Activated naive CD8-positive, alpha-beta T cell (primary cell): ENCODE data around the gene CCDC107.
A peak's percentile ranks its signal among the peaks of the same experiment; 100 is the strongest.
"Not testable (repeated sequence)": the region's sequence is repeated elsewhere in the genome, so short reads cannot be mapped to it uniquely, and the experiment has no call there.

Source experiments
- H3K27ac Mint-ChIP-seq: one replicate; pipeline ENCODE4 v1.8.0; 2021; ENCODE audit warnings: mixed read lengths
- H3K27me3 Mint-ChIP-seq: one replicate; pipeline ENCODE4 v1.8.0; 2021; ENCODE audit warnings: mixed read lengths
- H3K36me3 Mint-ChIP-seq: one replicate; pipeline ENCODE4 v1.8.0; 2021; ENCODE audit warnings: mixed read lengths
- H3K4me1 Mint-ChIP-seq: one replicate; pipeline ENCODE4 v1.8.0; 2021; ENCODE audit warnings: low read depth, mixed read lengths
- H3K4me3 Mint-ChIP-seq: one replicate; pipeline ENCODE4 v1.8.0; 2021; ENCODE audit warnings: mild to moderate bottlenecking, mixed read lengths
- H3K9me3 Mint-ChIP-seq: one replicate; pipeline ENCODE4 v1.8.0; 2021; ENCODE audit warnings: low read depth, mixed read lengths

CCDC107 gene

GRCh38 chr9:35628389-35628991 is 29.6 kb upstream of the CCDC107 start:
- H3K27ac Mint-ChIP-seq = no peak overlapping the region
- no peak overlapping the region for H3K4me3 Mint-ChIP-seq
- peaks cover 6% of the 10 kb centered on the region for H3K4me1 Mint-ChIP-seq
- no peaks in the 10 kb centered on the region for H3K27me3 Mint-ChIP-seq
- H3K9me3 Mint-ChIP-seq = no peaks in the 10 kb centered on the region
- H3K36me3 Mint-ChIP-seq = no peaks in the 10 kb centered on the region

GRCh38 chr9:35629597-35629996 is 28.5 kb upstream of the CCDC107 start:
- no peaks in the 10 kb centered on the region for H3K9me3 Mint-ChIP-seq
- H3K4me1 Mint-ChIP-seq = peaks cover 6% of the 10 kb centered on the region
- H3K4me3 Mint-ChIP-seq = no peak overlapping the region
- H3K27me3 Mint-ChIP-seq = no peaks in the 10 kb centered on the region
- peaks cover under 1% of the 10 kb centered on the region for H3K36me3 Mint-ChIP-seq
- H3K27ac Mint-ChIP-seq = no peak overlapping the region

GRCh38 chr9:35635730-35636129 is 22.4 kb upstream of the CCDC107 start:
- Mint-ChIP-seq H3K27ac (peak overlapping the region; percentile 54), H3K27me3 (no peaks in the 10 kb centered on the region), H3K9me3 (no peaks in the 10 kb centered on the region), H3K4me1 (peaks cover 48% of the 10 kb centered on the region), H3K4me3 (no peak overlapping the region), H3K36me3 (peaks cover 7% of the 10 kb centered on the region)

DNA sequence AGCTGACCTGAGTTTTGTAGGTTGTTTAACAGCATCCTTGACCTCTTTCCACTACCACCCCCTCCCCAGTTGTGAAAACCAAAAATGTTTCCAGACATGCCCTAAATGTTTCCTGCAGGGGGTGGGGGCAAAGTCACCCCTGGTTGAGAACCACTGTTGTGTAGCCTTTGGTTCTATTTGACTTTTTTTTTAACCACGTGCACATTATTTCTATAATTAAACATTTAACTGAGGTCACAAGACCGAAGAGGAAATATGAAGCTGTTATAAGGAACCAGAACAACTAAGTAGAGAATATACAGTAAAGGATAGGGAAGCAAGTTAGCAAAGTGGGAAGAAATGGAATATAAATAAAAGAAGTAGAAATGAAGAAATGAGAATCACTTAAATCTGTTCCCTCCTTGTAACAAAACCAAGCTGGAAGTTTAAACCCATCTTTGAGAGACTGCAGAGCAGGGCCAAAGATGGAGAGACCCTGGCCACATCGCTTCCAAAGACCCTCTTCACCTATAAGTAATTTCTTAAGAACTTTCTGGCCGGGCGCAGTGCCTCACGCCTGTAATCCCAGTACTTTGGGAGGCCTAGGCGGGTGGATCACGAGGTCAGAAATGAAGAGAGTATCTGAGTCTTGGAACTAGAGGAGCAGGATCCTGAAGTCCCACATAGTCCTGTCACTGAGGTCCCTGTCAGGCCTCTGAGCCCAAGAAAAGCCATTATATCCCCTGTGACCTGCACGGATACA is 21.8 kb upstream of the CCDC107 start:
- peaks cover 7% of the 10 kb centered on the region for H3K36me3 Mint-ChIP-seq
- peak overlapping the region; percentile 43 for H3K27ac Mint-ChIP-seq
- no peaks in the 10 kb centered on the region for H3K9me3 Mint-ChIP-seq
- peaks cover 48% of the 10 kb centered on the region for H3K4me1 Mint-ChIP-seq
- no peaks in the 10 kb centered on the region for H3K27me3 Mint-ChIP-seq
- H3K4me3 Mint-ChIP-seq = no peak overlapping the region

- not testable (repeated sequence) for H3K36me3 Mint-ChIP-seq, H3K27ac Mint-ChIP-seq, H3K4me3 Mint-ChIP-seq, H3K9me3 Mint-ChIP-seq, H3K27me3 Mint-ChIP-seq
- peaks cover 53% of the 10 kb centered on the region for H3K4me1 Mint-ChIP-seq
These were observed 21.2 kb upstream of the CCDC107 start for GRCh38 chr9:35636877-35637246.

- peaks cover 54% of the 10 kb centered on the region for H3K4me1 Mint-ChIP-seq
- not testable (repeated sequence) for H3K9me3 Mint-ChIP-seq, H3K27me3 Mint-ChIP-seq, H3K4me3 Mint-ChIP-seq, H3K36me3 Mint-ChIP-seq
- H3K27ac Mint-ChIP-seq = peak overlapping the region; percentile 86
These were observed 20.6 kb upstream of the CCDC107 start for GRCh38 chr9:35637427-35637955.

GRCh38 chr9:35638751-35639150 is 19.3 kb upstream of the CCDC107 start:
- H3K27me3 Mint-ChIP-seq, H3K36me3 Mint-ChIP-seq, H3K9me3 Mint-ChIP-seq: not testable (repeated sequence)
- Mint-ChIP-seq H3K27ac (peak overlapping the region; percentile 88), H3K4me1 (peaks cover 58% of the 10 kb centered on the region), H3K4me3 (peak overlapping the region; percentile 23)

GRCh38 chr9:35639225-35639624 is 18.9 kb upstream of the CCDC107 start:
- peak overlapping the region; percentile 59 for H3K4me3 Mint-ChIP-seq
- H3K27me3 Mint-ChIP-seq, H3K9me3 Mint-ChIP-seq, H3K36me3 Mint-ChIP-seq: not testable (repeated sequence)
- peaks cover 58% of the 10 kb centered on the region for H3K4me1 Mint-ChIP-seq
- peak overlapping the region; percentile 88 for H3K27ac Mint-ChIP-seq

DNA sequence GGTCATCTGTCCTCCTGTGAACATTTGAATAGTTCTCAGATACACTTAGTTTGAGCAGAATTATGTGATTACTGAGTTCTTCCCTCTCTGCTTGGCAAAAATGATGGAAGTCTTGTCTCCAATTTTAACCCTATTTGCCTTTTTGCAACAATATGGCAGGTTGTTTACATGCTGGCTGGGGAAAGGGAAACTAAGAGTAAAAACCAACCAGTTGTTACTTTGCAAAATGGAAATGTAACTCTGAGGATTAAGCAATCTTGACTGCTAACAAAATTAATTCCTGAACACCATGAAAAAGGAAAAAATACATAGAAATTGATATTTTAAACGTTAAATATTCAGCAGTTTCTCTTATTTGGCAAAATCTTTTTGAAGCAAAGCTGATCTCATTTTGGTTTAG is 18.5 kb upstream of the CCDC107 start:
- Mint-ChIP-seq H3K27me3 (no peaks in the 10 kb centered on the region), H3K4me1 (peaks cover 62% of the 10 kb centered on the region), H3K4me3 (peak overlapping the region; percentile 59), H3K27ac (peak overlapping the region; percentile 88), H3K36me3 (peaks cover 6% of the 10 kb centered on the region), H3K9me3 (no peaks in the 10 kb centered on the region)

DNA sequence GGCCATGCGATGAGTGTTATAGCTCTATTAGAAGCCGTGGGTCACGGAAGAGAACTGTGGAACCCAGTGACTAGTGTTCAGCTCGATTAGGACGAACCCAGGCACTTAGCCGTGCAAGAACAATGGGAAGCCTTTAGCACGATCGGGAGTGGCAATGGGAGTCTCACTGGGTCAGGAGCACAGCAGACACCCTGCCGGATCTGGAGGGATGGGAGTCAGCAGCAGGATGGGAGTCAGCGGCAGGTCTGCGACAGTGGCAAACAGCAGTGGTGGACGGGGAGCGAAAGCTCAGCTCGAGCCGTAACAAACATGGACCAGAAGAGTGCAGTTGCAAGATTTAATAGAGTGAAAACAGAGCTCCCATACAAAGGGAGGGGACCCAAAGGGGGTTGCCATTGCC is 17.7 kb upstream of the CCDC107 start:
- not testable (repeated sequence) for H3K9me3 Mint-ChIP-seq, H3K36me3 Mint-ChIP-seq, H3K27ac Mint-ChIP-seq, H3K27me3 Mint-ChIP-seq, H3K4me3 Mint-ChIP-seq
- H3K4me1 Mint-ChIP-seq = peaks cover 61% of the 10 kb centered on the region

GRCh38 chr9:35641478-35641877 is 16.6 kb upstream of the CCDC107 start:
- H3K27ac Mint-ChIP-seq, H3K27me3 Mint-ChIP-seq, H3K4me3 Mint-ChIP-seq, H3K9me3 Mint-ChIP-seq, H3K36me3 Mint-ChIP-seq: not testable (repeated sequence)
- H3K4me1 Mint-ChIP-seq = peaks cover 60% of the 10 kb centered on the region

DNA sequence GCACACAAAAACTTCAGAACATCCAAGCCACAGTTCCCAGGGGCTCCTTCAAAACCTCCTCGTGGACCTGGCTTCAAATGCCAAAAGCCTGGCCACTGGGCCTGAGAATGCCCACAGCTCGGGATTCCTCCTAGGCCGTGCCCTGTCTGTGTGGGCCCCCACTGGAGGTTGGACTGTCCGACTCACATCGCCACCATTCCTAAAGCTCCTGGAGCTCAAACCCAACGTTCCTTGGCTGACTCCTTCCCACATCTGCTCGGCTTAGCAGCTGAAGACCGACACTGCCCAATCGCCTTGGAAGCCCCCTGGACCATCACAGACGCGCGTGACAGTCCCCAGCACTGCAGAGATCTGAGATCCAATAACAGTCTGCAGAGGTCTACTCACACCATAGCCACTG is 15.0 kb upstream of the CCDC107 start:
- H3K27ac Mint-ChIP-seq = no peak overlapping the region
- peaks cover 60% of the 10 kb centered on the region for H3K4me1 Mint-ChIP-seq
- H3K4me3 Mint-ChIP-seq = no peak overlapping the region
- no peaks in the 10 kb centered on the region for H3K27me3 Mint-ChIP-seq
- H3K9me3 Mint-ChIP-seq = no peaks in the 10 kb centered on the region
- peaks cover 5% of the 10 kb centered on the region for H3K36me3 Mint-ChIP-seq

GRCh38 chr9:35645736-35646135 is 12.4 kb upstream of the CCDC107 start:
- Mint-ChIP-seq H3K27ac (peak overlapping the region; percentile 93), H3K4me3 (peak overlapping the region; percentile 96), H3K4me1 (peaks cover 60% of the 10 kb centered on the region)
- not testable (repeated sequence) for H3K27me3 Mint-ChIP-seq, H3K9me3 Mint-ChIP-seq, H3K36me3 Mint-ChIP-seq

GRCh38 chr9:35646153-35646532 is 11.9 kb upstream of the CCDC107 start:
- H3K36me3 Mint-ChIP-seq = no peaks in the 10 kb centered on the region
- peak overlapping the region; percentile 96 for H3K4me3 Mint-ChIP-seq
- peaks cover 63% of the 10 kb centered on the region for H3K4me1 Mint-ChIP-seq
- no peaks in the 10 kb centered on the region for H3K27me3 Mint-ChIP-seq
- H3K9me3 Mint-ChIP-seq = no peaks in the 10 kb centered on the region
- H3K27ac Mint-ChIP-seq = peak overlapping the region; percentile 93

- Mint-ChIP-seq H3K4me1 (peaks cover 65% of the 10 kb centered on the region), H3K36me3 (no peaks in the 10 kb centered on the region), H3K27me3 (no peaks in the 10 kb centered on the region), H3K9me3 (no peaks in the 10 kb centered on the region), H3K27ac (peak overlapping the region; percentile 93), H3K4me3 (peak overlapping the region; percentile 96)
These were observed 11.4 kb upstream of the CCDC107 start for GRCh38 chr9:35646533-35647265.
